CD4-positive, alpha-beta T cell treated with Interleukin-4 for 4 hours (primary cell): Measurements from ENCODE around the gene GPN1.
"Not testable (repeated sequence)": the region's sequence is repeated elsewhere in the genome, so short reads cannot be mapped to it uniquely, and the experiment has no call there.

Experiments used
- DNase-seq: peaks from one replicate; pipeline ENCODE4 v3.0.0-alpha.2; 2020

The GPN1 gene

DNA sequence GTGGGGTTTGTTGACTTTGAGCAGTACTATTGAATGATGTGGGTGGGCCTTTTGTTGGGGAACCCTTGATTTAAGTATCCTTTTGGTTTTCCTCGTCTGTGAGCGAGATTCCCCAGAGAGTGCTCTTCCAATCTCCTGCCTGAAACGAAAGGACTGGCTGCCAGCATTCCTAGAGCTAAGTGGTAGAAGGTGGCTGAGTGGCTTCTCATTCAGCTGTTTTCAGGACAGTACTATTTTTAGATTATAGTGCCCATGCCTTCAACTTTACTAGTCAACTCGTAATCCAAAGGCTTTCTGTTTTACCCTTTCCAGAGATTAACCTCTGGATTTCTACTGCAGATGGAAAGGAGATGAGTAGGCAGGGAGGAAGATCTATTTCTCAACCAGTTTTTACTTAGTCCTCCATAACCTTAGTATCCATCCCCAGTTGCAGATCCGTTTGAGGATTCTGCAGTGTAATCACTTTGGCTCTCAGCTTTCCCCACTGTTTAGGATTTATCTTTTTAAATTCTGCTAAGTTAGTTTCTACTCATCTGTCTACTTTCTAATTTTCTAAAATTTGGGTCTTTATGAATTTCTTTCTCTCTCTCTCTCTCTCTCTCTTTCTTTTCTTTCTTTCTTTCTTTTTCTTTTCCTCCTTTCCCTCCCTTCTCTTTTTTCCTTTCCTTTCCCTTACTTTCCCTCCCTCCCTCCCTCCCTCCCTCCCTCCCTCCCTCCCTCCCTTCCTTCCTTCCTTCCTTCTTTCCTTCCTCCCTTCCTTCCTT, 44.1 kb downstream of the GPN1 start:
- DNase-seq, result no peak

DNA sequence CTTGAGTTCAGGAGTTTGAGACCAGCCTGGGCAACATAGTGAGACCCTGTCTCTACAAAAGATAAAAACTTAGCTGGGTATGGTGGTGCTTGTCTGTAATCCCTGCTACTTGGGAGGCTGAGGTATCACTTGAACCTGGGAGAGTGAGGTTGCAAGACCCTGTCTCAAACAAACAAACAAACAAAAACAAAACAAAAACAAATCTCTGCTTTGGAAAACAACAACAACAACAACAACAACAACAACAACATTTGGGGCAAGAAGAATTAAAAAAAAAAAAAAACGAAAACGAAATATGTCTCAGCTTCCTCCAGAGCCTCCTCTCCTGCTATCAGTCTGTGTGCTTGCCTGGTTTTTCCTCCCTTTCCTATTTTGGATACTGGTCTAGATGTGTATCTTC, 51.7 kb downstream of the GPN1 start:
- no peak for DNase-seq

DNA sequence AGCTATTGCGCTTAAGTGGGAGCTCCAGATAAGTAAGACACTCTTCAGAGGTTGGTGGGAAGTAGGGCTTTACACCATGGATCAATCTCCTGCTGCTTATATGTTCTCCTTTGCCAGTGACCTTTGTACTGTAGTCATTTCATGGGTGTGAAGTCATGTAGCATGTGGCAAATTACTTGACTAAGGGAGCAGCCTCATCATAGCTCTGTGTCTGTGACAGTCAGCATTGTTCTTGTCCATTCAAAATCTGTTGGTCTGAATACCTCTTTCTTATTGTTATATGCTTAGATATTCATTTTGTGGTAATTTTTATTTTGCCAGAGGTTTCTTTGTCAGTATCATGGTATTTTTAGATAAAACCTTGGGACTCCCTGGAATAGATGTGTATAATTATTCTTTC, 53.0 kb downstream of the GPN1 start:
- no peak for DNase-seq

DNA sequence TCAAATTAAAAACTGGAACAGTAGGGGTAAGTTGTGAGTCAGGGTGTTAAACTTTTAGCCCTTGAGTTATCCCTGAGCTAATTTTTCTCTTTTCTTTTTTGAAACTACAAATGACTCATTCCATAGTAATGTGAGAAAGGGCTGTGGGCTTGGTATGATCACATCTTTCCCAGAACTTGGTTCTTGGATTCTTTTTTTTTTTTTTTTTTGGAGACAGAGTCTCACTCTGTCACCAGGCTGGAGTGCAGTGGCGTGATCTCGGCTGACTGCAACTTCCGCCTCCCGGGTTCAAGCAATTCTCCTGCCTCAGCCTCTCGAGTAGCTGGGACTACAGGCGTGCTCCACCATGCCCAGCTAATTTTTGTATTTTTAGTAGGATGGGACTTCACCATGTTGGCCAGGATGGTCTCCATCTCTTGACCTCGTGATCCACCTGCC, 53.5 kb downstream of the GPN1 start:
- DNase-seq, result not testable (repeated sequence)

DNA sequence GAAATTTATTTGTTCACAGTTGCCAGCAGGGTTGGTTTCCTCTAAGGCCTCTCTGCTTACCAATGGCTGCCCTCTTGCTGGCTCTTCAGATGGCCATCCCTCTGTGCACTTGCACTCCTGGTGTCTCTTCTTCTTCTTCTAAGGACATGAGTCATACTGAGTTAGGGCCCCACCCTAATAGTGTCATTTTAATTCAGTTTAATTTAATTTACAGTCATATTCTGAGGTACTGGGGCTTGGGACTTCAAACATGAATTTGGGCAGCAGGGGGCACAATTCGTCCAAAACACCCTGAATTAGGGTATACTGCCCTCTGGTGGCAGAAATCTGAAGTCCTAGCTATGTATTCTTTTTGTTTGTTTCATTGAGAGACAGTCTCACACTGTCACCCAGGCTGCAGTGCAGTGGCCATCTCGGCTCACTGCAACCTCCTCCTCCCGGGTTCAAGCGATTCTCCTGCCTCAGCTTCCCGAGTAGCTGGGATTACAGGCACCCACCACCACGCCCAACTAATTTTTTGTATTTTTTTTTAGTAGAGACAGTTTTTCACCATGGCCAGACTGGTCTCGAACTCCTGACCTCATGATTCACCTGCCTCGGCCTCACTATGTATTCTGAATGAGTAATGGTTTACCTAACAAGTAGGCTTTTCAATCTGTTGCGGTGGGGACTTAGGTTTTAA, 54.7 kb downstream of the GPN1 start:
- peak; percentile 93 for DNase-seq

DNA sequence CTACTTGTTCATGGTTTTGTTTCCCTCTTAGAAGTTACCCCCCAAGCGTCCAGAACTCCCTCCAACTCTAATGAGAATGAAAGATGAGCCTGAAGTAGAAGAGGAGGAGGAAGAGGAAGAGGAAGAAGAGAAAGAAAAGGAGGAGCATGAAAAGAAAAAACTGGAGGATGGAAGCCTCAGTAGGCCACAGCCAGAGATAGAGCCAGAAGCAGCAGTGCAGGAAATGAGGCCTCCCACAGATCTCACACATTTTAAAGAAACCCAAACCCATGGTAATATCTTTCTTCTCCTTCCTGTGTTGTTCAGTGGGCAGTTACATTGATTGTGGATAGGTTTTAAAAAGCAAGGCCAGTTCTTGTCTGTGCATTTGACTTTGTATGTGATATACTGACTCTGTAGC, 56.2 kb downstream of the GPN1 start:
- DNase-seq, result peak; percentile 27

DNA sequence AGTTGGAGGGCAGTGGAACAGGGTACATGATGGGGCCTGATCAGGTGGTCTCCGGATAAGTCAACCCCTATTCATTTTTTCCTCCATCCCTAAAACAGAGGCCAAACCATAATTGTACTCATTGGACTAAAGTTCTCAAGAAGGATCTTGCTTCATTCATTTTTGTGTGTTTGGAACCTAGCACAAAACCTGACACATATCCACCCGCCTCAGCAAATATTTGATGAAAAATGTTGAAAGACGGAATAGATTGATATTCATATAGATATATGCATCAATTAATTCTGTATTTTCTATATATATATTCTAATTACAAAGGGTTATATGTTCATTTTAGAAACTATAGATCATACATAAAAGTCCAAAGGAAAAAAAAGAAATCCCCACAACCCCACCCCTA, 56.7 kb downstream of the GPN1 start:
- DNase-seq, result no peak

DNA sequence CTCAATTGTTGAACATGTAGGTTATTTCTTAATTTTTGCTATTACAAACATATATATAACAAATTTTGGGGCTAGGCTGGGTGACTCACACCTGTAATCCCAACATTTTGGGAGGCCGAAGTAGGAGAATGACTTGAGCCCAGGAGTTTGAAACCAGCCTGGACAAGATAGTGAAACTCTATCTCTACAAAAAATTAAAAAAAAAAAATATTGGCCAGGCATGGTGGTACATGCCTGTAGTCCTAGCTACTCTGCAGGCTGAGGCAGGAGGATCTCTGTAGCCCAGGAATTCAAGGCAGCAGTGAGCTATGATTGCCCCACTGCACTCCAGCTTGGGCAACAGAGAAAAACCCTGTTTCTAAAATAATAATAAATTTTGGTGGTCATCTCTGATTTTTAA, 58.4 kb downstream of the GPN1 start:
- no peak for DNase-seq

DNA sequence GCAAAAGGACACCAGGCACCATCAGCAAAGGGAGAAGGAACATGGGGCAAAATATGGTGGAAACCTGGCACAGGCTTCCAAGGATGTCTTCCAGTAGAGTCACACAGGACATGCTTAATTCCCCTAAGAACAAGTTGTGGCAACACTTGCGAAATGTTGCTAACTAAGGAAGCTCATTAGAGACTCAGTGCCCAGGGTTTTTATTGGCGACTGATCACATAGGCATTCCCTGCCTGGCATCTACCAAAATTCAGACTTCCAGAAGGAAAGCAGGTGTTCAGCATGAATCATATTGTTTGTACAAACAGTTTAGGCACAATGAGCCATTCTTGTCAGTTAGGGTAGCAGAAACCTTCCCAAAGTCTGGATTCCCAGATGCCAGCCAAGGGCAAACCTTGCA, 60.6 kb downstream of the GPN1 start:
- no peak for DNase-seq

DNA sequence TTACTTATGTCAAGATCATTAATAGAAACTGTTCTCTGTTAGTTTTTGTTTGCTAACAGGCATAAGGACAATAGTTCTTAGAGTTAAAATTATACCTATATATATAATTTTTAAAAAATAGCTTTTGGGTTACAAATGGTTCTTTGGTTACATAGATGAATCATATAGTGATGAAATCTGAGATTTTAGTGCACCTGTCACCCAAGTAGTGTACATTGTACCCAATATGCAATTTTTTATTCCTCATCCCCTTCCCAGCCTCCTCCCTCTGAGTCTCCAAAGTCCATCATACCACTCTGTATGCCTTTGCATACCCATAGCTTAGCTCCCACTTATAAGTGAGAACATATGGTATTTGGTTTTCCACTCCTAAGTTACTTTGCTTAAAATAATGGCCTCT, 61.2 kb downstream of the GPN1 start:
- no peak for DNase-seq

DNA sequence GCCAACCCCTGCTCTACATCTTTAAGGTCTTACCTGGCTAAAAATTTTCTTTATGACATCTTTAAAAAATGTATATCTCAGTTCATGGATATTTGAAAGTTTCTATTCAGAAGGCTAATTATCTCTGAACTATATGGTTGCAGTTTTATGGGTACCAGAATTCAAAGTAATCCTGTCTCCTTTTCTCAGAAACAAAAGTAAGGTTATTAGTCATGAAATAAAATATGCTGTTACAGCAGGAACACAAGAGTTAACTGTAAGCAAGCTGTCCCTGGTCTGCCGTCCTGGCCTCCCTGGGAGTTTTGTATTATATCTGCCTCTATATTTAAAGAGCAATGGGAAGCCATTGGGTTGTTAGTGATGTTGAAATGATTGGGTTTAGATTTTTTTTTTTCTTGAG, 68.8 kb downstream of the GPN1 start:
- DNase-seq, result no peak
